ENCODE measurements around the gene CPNE5.

DNA sequence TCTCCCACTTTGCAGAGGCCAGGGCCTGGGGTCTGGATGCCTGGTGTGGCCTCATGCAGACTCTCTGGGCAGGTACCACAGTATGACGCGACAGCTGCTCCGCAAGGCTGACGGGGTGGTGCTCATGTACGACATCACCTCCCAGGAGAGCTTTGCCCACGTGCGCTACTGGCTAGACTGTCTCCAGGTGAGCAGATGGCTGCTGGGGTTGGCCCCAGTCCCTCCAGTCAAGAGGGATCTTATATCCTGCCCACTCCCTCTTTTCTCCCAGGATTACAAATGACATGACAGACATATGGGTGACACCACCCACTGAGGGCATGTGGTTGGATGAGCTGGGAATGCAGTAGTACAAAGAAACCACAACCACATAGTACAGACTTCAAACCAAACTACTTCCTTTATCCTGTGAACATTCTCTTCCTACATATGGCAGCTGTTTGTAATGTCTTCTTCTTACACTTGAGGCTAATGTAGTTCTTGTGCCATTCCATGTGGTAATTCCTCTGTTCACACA lies 111.7 kb downstream of the CPNE5 start:
- TF ChIP-seq, protein P1, sequence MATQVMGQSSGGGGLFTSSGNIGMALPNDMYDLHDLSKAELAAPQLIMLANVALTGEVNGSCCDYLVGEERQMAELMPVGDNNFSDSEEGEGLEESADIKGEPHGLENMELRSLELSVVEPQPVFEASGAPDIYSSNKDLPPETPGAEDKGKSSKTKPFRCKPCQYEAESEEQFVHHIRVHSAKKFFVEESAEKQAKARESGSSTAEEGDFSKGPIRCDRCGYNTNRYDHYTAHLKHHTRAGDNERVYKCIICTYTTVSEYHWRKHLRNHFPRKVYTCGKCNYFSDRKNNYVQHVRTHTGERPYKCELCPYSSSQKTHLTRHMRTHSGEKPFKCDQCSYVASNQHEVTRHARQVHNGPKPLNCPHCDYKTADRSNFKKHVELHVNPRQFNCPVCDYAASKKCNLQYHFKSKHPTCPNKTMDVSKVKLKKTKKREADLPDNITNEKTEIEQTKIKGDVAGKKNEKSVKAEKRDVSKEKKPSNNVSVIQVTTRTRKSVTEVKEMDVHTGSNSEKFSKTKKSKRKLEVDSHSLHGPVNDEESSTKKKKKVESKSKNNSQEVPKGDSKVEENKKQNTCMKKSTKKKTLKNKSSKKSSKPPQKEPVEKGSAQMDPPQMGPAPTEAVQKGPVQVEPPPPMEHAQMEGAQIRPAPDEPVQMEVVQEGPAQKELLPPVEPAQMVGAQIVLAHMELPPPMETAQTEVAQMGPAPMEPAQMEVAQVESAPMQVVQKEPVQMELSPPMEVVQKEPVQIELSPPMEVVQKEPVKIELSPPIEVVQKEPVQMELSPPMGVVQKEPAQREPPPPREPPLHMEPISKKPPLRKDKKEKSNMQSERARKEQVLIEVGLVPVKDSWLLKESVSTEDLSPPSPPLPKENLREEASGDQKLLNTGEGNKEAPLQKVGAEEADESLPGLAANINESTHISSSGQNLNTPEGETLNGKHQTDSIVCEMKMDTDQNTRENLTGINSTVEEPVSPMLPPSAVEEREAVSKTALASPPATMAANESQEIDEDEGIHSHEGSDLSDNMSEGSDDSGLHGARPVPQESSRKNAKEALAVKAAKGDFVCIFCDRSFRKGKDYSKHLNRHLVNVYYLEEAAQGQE (IDR thresholded peaks at IDR 0.05; ENCODE audit: insufficient replicate concordance, low read depth), result no peak
- TF ChIP-seq GABPA (IDR thresholded peaks at IDR 0.05; ENCODE audit: low read depth) (0 out of 2 replicates have a peak, but pooled peaks have one; percentile 21), POLR2AphosphoS5 (IDR thresholded peaks at IDR 0.05; ENCODE audit: low read depth) (peak; percentile 69), SPI1 (IDR thresholded peaks at IDR 0.05; ENCODE audit: borderline replicate concordance, low read depth) (peak; percentile 16; the same call in 1 of the 2 replicates)
- TF ChIP-seq, protein P2, sequence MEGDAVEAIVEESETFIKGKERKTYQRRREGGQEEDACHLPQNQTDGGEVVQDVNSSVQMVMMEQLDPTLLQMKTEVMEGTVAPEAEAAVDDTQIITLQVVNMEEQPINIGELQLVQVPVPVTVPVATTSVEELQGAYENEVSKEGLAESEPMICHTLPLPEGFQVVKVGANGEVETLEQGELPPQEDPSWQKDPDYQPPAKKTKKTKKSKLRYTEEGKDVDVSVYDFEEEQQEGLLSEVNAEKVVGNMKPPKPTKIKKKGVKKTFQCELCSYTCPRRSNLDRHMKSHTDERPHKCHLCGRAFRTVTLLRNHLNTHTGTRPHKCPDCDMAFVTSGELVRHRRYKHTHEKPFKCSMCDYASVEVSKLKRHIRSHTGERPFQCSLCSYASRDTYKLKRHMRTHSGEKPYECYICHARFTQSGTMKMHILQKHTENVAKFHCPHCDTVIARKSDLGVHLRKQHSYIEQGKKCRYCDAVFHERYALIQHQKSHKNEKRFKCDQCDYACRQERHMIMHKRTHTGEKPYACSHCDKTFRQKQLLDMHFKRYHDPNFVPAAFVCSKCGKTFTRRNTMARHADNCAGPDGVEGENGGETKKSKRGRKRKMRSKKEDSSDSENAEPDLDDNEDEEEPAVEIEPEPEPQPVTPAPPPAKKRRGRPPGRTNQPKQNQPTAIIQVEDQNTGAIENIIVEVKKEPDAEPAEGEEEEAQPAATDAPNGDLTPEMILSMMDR (IDR thresholded peaks at IDR 0.05; ENCODE audit: insufficient read depth, low read length), result no peak
